ENCODE results near the gene PSMC3IP.

DNA sequence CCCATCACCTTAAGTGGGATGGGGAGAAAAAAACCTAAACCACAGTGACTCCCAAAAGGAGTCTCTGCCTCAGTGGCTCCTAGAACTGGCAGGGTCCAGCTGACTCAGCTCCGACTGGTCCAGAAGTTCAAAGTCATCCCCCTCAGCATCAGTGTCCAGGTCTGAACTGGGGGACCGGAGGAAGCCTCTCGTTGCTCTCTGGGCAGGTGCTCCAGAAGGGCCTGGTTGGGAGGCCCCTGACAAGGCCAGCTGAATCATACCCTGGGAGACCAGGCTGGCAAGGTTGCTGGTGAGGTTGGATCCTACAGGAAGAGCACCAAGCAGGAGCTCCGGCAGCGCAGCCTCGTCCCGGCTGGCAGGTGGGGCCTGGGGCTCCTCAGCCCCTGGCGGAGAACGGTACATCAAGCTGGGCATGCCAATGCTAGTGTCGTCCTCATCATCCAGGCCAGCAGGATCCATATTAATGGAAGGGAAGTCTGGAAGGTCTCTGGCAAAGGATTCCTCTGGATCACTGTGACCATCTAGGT is 4.3 kb upstream of the PSMC3IP start:
- TF ChIP-seq BCL11A (tag by site-specific recombination; IDR thresholded peaks at IDR 0.05; ENCODE audit: low read depth) = no peak
- TF ChIP-seq SETDB1 (IDR thresholded peaks at IDR 0.05; ENCODE audit: insufficient read length, low read length) = no peak
- TF ChIP-seq, protein P1, sequence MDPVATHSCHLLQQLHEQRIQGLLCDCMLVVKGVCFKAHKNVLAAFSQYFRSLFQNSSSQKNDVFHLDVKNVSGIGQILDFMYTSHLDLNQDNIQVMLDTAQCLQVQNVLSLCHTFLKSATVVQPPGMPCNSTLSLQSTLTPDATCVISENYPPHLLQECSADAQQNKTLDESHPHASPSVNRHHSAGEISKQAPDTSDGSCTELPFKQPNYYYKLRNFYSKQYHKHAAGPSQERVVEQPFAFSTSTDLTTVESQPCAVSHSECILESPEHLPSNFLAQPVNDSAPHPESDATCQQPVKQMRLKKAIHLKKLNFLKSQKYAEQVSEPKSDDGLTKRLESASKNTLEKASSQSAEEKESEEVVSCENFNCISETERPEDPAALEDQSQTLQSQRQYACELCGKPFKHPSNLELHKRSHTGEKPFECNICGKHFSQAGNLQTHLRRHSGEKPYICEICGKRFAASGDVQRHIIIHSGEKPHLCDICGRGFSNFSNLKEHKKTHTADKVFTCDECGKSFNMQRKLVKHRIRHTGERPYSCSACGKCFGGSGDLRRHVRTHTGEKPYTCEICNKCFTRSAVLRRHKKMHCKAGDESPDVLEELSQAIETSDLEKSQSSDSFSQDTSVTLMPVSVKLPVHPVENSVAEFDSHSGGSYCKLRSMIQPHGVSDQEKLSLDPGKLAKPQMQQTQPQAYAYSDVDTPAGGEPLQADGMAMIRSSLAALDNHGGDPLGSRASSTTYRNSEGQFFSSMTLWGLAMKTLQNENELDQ (tag by site-specific recombination; IDR thresholded peaks at IDR 0.05; ENCODE audit: low read depth) = no peak
- no peak for TF ChIP-seq ZNF623 (tag by site-specific recombination; IDR thresholded peaks at IDR 0.05)
